ENCODE measurements around the gene OCLN.
"Not testable (repeated sequence)": the region's sequence is repeated elsewhere in the genome, so short reads cannot be mapped to it uniquely, and the experiment has no call there.

OCLN gene

GRCh38 chr5:69492391-69492922, at the start of gene OCLN:
Gene OCLN (plus strand): TSS chr5:69492790. CDS start chr5:69504245, 11,455 bp downstream.
- DNase-seq, result peak; percentile 66

GRCh38 chr5:69444127-69444754, 48.3 kb upstream of the OCLN start:
- no peak for DNase-seq

GRCh38 chr5:69449511-69449910, 43.1 kb upstream of the OCLN start:
- no peak for DNase-seq

GRCh38 chr5:69450116-69450515, 42.5 kb upstream of the OCLN start:
- no peak for DNase-seq

GRCh38 chr5:69450527-69450926, 42.1 kb upstream of the OCLN start:
- DNase-seq, result not testable (repeated sequence)

GRCh38 chr5:69451941-69452647, 40.5 kb upstream of the OCLN start:
- DNase-seq, result no peak

GRCh38 chr5:69453487-69453886, 39.1 kb upstream of the OCLN start:
- not testable (repeated sequence) for DNase-seq

- no peak for DNase-seq
Observed at GRCh38 chr5:69454460-69455249, 37.9 kb upstream of the OCLN start.

- not testable (repeated sequence) for DNase-seq
Observed at GRCh38 chr5:69455428-69455988, 37.1 kb upstream of the OCLN start.

GRCh38 chr5:69462170-69462569, 30.4 kb upstream of the OCLN start:
- DNase-seq, result no peak

- not testable (repeated sequence) for DNase-seq
Observed at GRCh38 chr5:69466375-69466774, 26.2 kb upstream of the OCLN start.

- DNase-seq, result no peak
Observed at GRCh38 chr5:69467442-69468225, 25.0 kb upstream of the OCLN start.

- no peak for DNase-seq
Observed at GRCh38 chr5:69468631-69469030, 24.0 kb upstream of the OCLN start.

- DNase-seq, result not testable (repeated sequence)
Observed at GRCh38 chr5:69471516-69471915, 21.1 kb upstream of the OCLN start.

- DNase-seq, result not testable (repeated sequence)
Observed at GRCh38 chr5:69472535-69473143, 20.0 kb upstream of the OCLN start.

GRCh38 chr5:69477170-69477569, 15.4 kb upstream of the OCLN start:
- DNase-seq, result no peak

- DNase-seq, result not testable (repeated sequence)
Observed at GRCh38 chr5:69478296-69478695, 14.3 kb upstream of the OCLN start.

- DNase-seq, result peak; percentile 57
Observed at GRCh38 chr5:69484891-69485290, 7.7 kb upstream of the OCLN start.

GRCh38 chr5:69485471-69485870, 7.1 kb upstream of the OCLN start:
- DNase-seq, result no peak

- no peak for DNase-seq
Observed at GRCh38 chr5:69489246-69489645, 3.3 kb upstream of the OCLN start.

- DNase-seq, result no peak
Observed at GRCh38 chr5:69491027-69491426, 1.6 kb upstream of the OCLN start.
